Lung (tissue), 12 donors: ENCODE data around the gene NOP16. TPM values are rescaled to one million over a fixed set of nuclear protein-coding genes. Genes with fewer than 3 reads are reported as not detected.
A peak's percentile ranks its signal among the peaks of the same experiment; 100 is the strongest.

Experiments
- ATAC-seq: fragments of 200-7000 bp; cut with Tn5 transposase; one replicate; pipeline ENCODE4 v1.9.1; 2020; ENCODE audit warnings: moderate number of reproducible peaks; ENCODE audit not compliant: insufficient read depth, low FRiP score
- DNase-seq, 3 donors: peaks; one replicate each; pipeline ENCODE4 v3.0.0-alpha.2; 2013 to 2017
- H3K27ac ChIP-seq, 2 donors: one replicate each; pipeline ENCODE4 v1.5.1; 2013; ENCODE audit warnings: mild to moderate bottlenecking in 2 of 2, moderate library complexity in 2 of 2, control low read depth in 1 of 2, inconsistent platforms in 1 of 2, low read depth in 1 of 2, low read length in 1 of 2
- H3K27me3 ChIP-seq, 3 donors: one replicate each; pipeline ENCODE4 v1.5.1; 2013; ENCODE audit warnings: low read length in 2 of 3; ENCODE audit not compliant: control insufficient read depth in 3 of 3, insufficient read depth in 3 of 3
- H3K36me3 ChIP-seq, 4 donors: one replicate each; pipeline ENCODE4 v1.5.1; 2013; ENCODE audit warnings: low read length in 4 of 4, mild to moderate bottlenecking in 1 of 4, moderate library complexity in 1 of 4; ENCODE audit not compliant: control insufficient read depth in 4 of 4, insufficient read depth in 4 of 4
- H3K4me1 ChIP-seq, 5 donors: one replicate each; pipeline ENCODE4 v1.5.1; 2013; ENCODE audit warnings: low read length in 5 of 5, mild to moderate bottlenecking in 2 of 5, moderate library complexity in 1 of 5; ENCODE audit not compliant: control insufficient read depth in 5 of 5, insufficient read depth in 5 of 5
- H3K4me3 ChIP-seq: one replicate; pipeline ENCODE4 v1.5.1; 2013; ENCODE audit warnings: mild to moderate bottlenecking, control low read depth, moderate library complexity
- H3K9ac ChIP-seq, 2 donors: one replicate each; pipeline ENCODE4 v1.5.1; 2013; ENCODE audit warnings: low read length in 2 of 2, control low read depth in 1 of 2; ENCODE audit not compliant: insufficient read depth in 1 of 2
- H3K9me3 ChIP-seq, 4 donors: one replicate each; pipeline ENCODE4 v1.5.1; 2013; ENCODE audit warnings: low read length in 3 of 4, mild to moderate bottlenecking in 1 of 4, moderate library complexity in 1 of 4; ENCODE audit not compliant: control insufficient read depth in 4 of 4, insufficient read depth in 3 of 4
- CTCF ChIP-seq: IDR thresholded peaks from 2 replicates; pipeline ENCODE4 v1.5.1; 2012; ENCODE audit warnings: mild to moderate bottlenecking; ENCODE audit errors: control extremely low read depth, extremely low read depth
- WGBS, 2 donors: extraction: QIAGEN DNeasy Blood & Tissue Kit; methylation state at CpG; one replicate each; pipeline ENCODE4 v1.1.7; 2013; 5-methylcytosine and 5-hydroxymethylcytosine counted together
- polyA plus RNA-seq, 2 donors: library from polyadenylated mRNA; stranded (reverse); fragments of 200-250 nt; gene quantifications; one replicate each; pipeline ENCODE4 v1.2.1, GENCODE V29; 2013
- total RNA-seq, 2 donors: library from RNA; depleted of rRNA in 1 of 2; stranded (reverse); fragments of >200 nt in 1 of 2; gene quantifications; one replicate each; pipeline ENCODE4 v1.2.1, GENCODE V29; 2014 to 2021
- donor health status: control.
- donor health status: control.
- donor health status: Bipolar disorder and iron deficiency.
- donor health status: healthy.
- donor health status: DM: yes; HTN: yes; CAD: no.

Gene NOP16
- total and polyA plus RNA-seq, 4 donors: 5.0 to 52.1 (median 36.5) TPM

GRCh38 chr5:176383248-176383905 is 5.0 kb downstream of the NOP16 start:
- DNase-seq: no peak
- no peak overlapping the region for H3K9ac ChIP-seq
- H3K9me3 ChIP-seq: no peaks in the 10 kb centered on the region
- TF ChIP-seq CTCF: no peak
- H3K4me3 ChIP-seq: no peak overlapping the region
- WGBS, 2 donors: 85 to 93% methylated on average over 15 of the region's 15 CpGs
- H3K27ac ChIP-seq: no peak overlapping the region
- H3K36me3 ChIP-seq: peaks cover 13 to 31% (median 15%) of the 10 kb centered on the region in 4 donors
- H3K4me1 ChIP-seq: peaks cover 0 to 13% (median 5%) of the 10 kb centered on the region in 5 donors
- H3K27me3 ChIP-seq: no peaks in the 10 kb centered on the region
- ATAC-seq: no peak

GRCh38 chr5:176382721-176383120 is 5.7 kb downstream of the NOP16 start:
- Histone ChIP-seq H3K9ac (no peak overlapping the region), H3K4me3 (no peak overlapping the region), H3K9me3 (no peaks in the 10 kb centered on the region), H3K27me3 (no peaks in the 10 kb centered on the region), H3K36me3 (peaks cover 15 to 31% (median 16%) of the 10 kb centered on the region in 4 donors), H3K27ac (no peak overlapping the region), H3K4me1 (peaks cover 0 to 10% (median 5%) of the 10 kb centered on the region in 5 donors)
- 77 to 92% methylated on average over 3 of the region's 3 CpGs for WGBS, 2 donors
- ATAC-seq (no peak), DNase-seq (no peak)
- TF ChIP-seq CTCF: no peak

- Histone ChIP-seq H3K36me3 (peaks cover 15 to 31% (median 16%) of the 10 kb centered on the region in 4 donors), H3K9ac (no peak overlapping the region), H3K4me1 (peaks cover 0 to 4% (median 2%) of the 10 kb centered on the region in 5 donors), H3K9me3 (no peaks in the 10 kb centered on the region), H3K27ac (peak overlapping the region; percentile 41 to 51), H3K4me3 (no peak overlapping the region), H3K27me3 (no peaks in the 10 kb centered on the region)
- TF ChIP-seq CTCF: no peak
- DNase-seq: no peak
- no peak for ATAC-seq
- WGBS, 2 donors: 94 to 95% methylated on average over 3 of the region's 3 CpGs
These were observed 6.4 kb downstream of the NOP16 start for GRCh38 chr5:176381979-176382378.
